H1 (cell line): ENCODE measurements around the gene TMEM108. TPM values are rescaled to one million over a fixed set of nuclear protein-coding genes. Genes with fewer than 3 reads are reported as not detected.

ENCODE experiments used
- ASH2L ChIP-seq: fragments of 200-600, 300-600 bp; sonication (generic); IDR thresholded peaks from one replicate; pipeline ENCODE4 v1.7.1; 2017; ENCODE audit warnings: low read length
- ATF2 ChIP-seq: IDR thresholded peaks from 2 replicates; pipeline ENCODE4 v1.6.1; 2012; ENCODE audit warnings: low read length, inconsistent platforms
- ATF3 ChIP-seq: IDR thresholded peaks from 2 replicates; pipeline ENCODE4 v1.6.1; 2011; ENCODE audit warnings: low read depth, mild to moderate bottlenecking, low read length; ENCODE audit not compliant: insufficient read depth
- BACH1 ChIP-seq: IDR thresholded peaks from 2 replicates; pipeline ENCODE4 v1.6.1; 2012; ENCODE audit warnings: low read length, improper control_type of control experiment
- CBX8 ChIP-seq: fragments of 300-800, 300-1000 bp; sonication (generic); IDR thresholded peaks from 2 replicates; pipeline ENCODE4 v1.7.1; 2016; ENCODE audit warnings: low read depth, low read length, borderline replicate concordance
- CREB1 ChIP-seq: IDR thresholded peaks from 2 replicates; pipeline ENCODE4 v1.6.1; 2012; ENCODE audit warnings: inconsistent platforms
- EGR1 ChIP-seq: IDR thresholded peaks from 2 replicates; pipeline ENCODE4 v1.6.1; 2011; ENCODE audit warnings: low read depth, low read length, borderline replicate concordance
- JUND ChIP-seq: IDR thresholded peaks from 2 replicates; pipeline ENCODE4 v1.6.1; 2011; ENCODE audit warnings: mild to moderate bottlenecking, improper control_type of control experiment, low read length
- KDM1A ChIP-seq: fragments of 200-600, 300-600 bp; sonication (generic); IDR thresholded peaks from 2 replicates; pipeline ENCODE4 v1.7.1; 2016; ENCODE audit warnings: mild to moderate bottlenecking, low read length, borderline replicate concordance
- KDM5A ChIP-seq: fragments of 200-600 bp; IDR thresholded peaks from 2 replicates; pipeline ENCODE4 v1.7.1; 2012; ENCODE audit warnings: mild to moderate bottlenecking, low read length, inconsistent platforms, mixed read lengths
- NANOG ChIP-seq: IDR thresholded peaks from 2 replicates; pipeline ENCODE4 v1.6.1; 2011; ENCODE audit warnings: low read length, low read depth, mild to moderate bottlenecking, inconsistent platforms; ENCODE audit not compliant: insufficient read depth, poor library complexity, severe bottlenecking
- PHF8 ChIP-seq: fragments of 200-600 bp; sonication (generic); conservative IDR thresholded peaks from 2 replicates; pipeline ENCODE4 v1.7.1; 2012; ENCODE audit warnings: low read depth, mild to moderate bottlenecking, inconsistent platforms, low read length, moderate library complexity
- POLR2A ChIP-seq, 2 experiments: IDR thresholded peaks; 1 replicate in 1 of 2; 2 replicates in 1 of 2; pipeline ENCODE4 v1.6.1; 2011; ENCODE audit warnings: low read depth in 2 of 2, low read length in 2 of 2, mild to moderate bottlenecking in 2 of 2; ENCODE audit errors: control extremely low read depth in 1 of 2
- POLR2AphosphoS5 ChIP-seq: IDR thresholded peaks from 2 replicates; pipeline ENCODE4 v1.6.1; 2011; ENCODE audit warnings: low read depth, low read length
- POU5F1 ChIP-seq: IDR thresholded peaks from 2 replicates; pipeline ENCODE4 v1.6.1; 2011; ENCODE audit warnings: low read depth, mild to moderate bottlenecking, low read length, moderate library complexity
- RBBP5 ChIP-seq: IDR thresholded peaks from 2 replicates; pipeline ENCODE4 v1.7.1; 2012; ENCODE audit warnings: low read depth, mild to moderate bottlenecking, inconsistent platforms, low read length, moderate library complexity, borderline replicate concordance
- RXRA ChIP-seq: IDR thresholded peaks from 2 replicates; pipeline ENCODE4 v1.6.1; 2011; ENCODE audit warnings: low read depth, mild to moderate bottlenecking, low read length, moderate library complexity; ENCODE audit not compliant: insufficient read depth
- SIX5 ChIP-seq: IDR thresholded peaks from 2 replicates; pipeline ENCODE4 v1.6.1; 2011; ENCODE audit warnings: mild to moderate bottlenecking, low read depth, low read length
- SUZ12 ChIP-seq: fragments of 200-600 bp; sonication (generic); IDR thresholded peaks from 2 replicates; pipeline ENCODE4 v1.6.1; 2012; ENCODE audit warnings: mild to moderate bottlenecking, inconsistent platforms, low read length, moderate library complexity, mixed read lengths
- TAF7 ChIP-seq: optimal IDR thresholded peaks from 2 replicates; pipeline ENCODE3; 2011; ENCODE audit warnings: low read depth, mild to moderate bottlenecking, inconsistent platforms, low read length, moderate library complexity, borderline replicate concordance
- TCF12 ChIP-seq: IDR thresholded peaks from 2 replicates; pipeline ENCODE4 v1.6.1; 2011; ENCODE audit warnings: low read depth, mild to moderate bottlenecking, low read length
- USF2 ChIP-seq: IDR thresholded peaks from 2 replicates; pipeline ENCODE4 v1.6.1; 2011; ENCODE audit warnings: low read length, improper control_type of control experiment
- ZNF274 ChIP-seq: IDR thresholded peaks from 2 replicates; pipeline ENCODE4 v1.7.0; 2012; ENCODE audit warnings: low read length, borderline replicate concordance; ENCODE audit errors: extremely low read depth
- polyA plus RNA-seq, 7 experiments: library from polyadenylated mRNA; depleted of rRNA in 3 of 7; stranded (reverse) in 5 of 7; unstranded in 2 of 7; fragments of >200 nt in 5 of 7; fragments of 200-250 nt in 2 of 7; gene quantifications; 1 replicate in 5 of 7; 2 replicates in 1 of 7; 4 replicates in 1 of 7; pipeline versions ENCODE4 v1.2.1 to v1.2.3, GENCODE V29; 2011 to 2013; ENCODE audit warnings: missing spikeins in 2 of 7, mixed read lengths in 2 of 7
- total RNA-seq: library from RNA; stranded (reverse); fragmentation: NEBNext Ultra II Directional; extraction: Animal tissue kit (Norgen Biotek cat#: 25700); gene quantifications from 2 replicates; pipeline ENCODE4 v1.2.1, GENCODE V29; 2021

Gene TMEM108
- total and polyA plus RNA-seq, 2 of the 8 experiments (the other 6 are each of a cell fraction or from before 2014, with no cell fraction given) = 14.3 to 16.2 TPM

- peak; percentile 74 for TF ChIP-seq CREB1
- no peak for TF ChIP-seq CBX8
- TF ChIP-seq NANOG = no peak
- no peak for TF ChIP-seq TCF12
- no peak for TF ChIP-seq SIX5
- TF ChIP-seq PHF8 = peak; percentile 44; the same call in 1 of the 2 replicates
- TF ChIP-seq USF2 = peak; percentile 96
- no peak for TF ChIP-seq EGR1
- peak; percentile 78 for TF ChIP-seq ASH2L
- TF ChIP-seq KDM1A = no peak
- TF ChIP-seq ATF3 = peak; percentile 72; the same call in 1 of the 2 replicates
- TF ChIP-seq ZNF274 = no peak
- TF ChIP-seq JUND = no peak
- TF ChIP-seq SUZ12 = no peak
- TF ChIP-seq KDM5A = no peak
- TF ChIP-seq POLR2A (IDR thresholded peaks at IDR 0.05; ENCODE audit: control extremely low read depth in 1 of 2, low read depth in 2 of 2, low read length in 2 of 2) = no peak
- TF ChIP-seq ATF2 = no peak
- TF ChIP-seq TAF7 = no peak
- no peak for TF ChIP-seq POU5F1
- peak; percentile 68 for TF ChIP-seq POLR2AphosphoS5
- TF ChIP-seq BACH1 = no peak
- TF ChIP-seq RXRA = no peak
- no peak for TF ChIP-seq RBBP5
These were observed at the start of gene TMEM108 (continued) for GRCh38 chr3:133038089-133038730.
